ENCODE measurements around the gene SGSM2.

- no peak for TF ChIP-seq NFIC (IDR thresholded peaks at IDR 0.05)
- no peak for TF ChIP-seq MAX (IDR thresholded peaks at IDR 0.05)
- TF ChIP-seq YY1 (IDR thresholded peaks at IDR 0.05; ENCODE audit: low read depth), result no peak
- TF ChIP-seq EP300 (IDR thresholded peaks at IDR 0.05; ENCODE audit: borderline replicate concordance), result no peak
- TF ChIP-seq RAD21 (IDR thresholded peaks at IDR 0.05; ENCODE audit: low read depth), result no peak
Observed at GRCh38 chr17:2366747-2367494, 29.6 kb downstream of the SGSM2 start.

Data from Ishikawa (cell line).